Measurements from ENCODE around the gene C11orf54.
A peak's percentile ranks its signal among the peaks of the same experiment; 100 is the strongest.

C11orf54 gene

DNA sequence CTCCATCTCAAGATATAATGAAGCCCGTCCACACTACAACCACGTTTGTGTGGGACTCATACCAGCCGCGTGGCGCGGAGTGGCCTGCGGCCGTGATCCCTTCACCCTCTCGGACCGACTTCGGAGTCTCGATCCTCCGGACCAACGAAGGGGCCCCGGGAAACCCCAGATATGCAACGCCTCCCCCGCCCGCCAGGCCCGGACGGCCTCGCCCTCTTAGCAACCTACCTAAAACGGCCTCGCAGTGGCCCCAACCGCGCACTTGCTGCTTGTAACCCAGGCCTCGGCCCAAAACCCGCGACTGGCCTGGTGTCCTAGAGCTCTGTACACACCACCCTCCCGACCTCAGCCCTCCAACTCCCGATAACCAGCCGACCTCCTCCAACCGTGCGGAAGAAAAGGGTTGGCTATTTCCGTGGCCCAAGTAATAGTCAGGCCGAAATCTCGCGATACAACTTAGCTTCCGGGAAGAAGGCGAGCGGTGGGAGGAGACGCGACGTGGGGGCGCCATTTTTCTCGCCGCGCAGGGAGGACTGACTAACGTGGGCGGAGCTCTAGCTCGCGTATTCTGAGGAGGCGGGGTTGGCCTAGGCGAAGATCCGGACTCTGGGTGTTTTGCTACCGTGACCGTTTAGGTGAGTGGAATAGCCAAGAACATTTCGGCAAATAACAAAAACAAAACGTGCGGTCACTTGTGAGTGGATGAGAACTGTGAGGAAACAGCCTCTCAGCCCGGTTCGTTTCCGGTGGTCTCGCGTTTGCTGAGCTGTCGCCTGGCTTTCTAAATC is at the start of gene C11orf54, which contains the start of gene TAF1D:
TSS of gene C11orf54 (plus strand) at position 579 of the 788 bp plus-strand sequence. CDS start 5,722 bp downstream, outside the sequence.
TSS of gene TAF1D (minus strand) at position 402 of the 788 bp plus-strand sequence. CDS start 2,191 bp downstream, outside the sequence.
- DNase-seq = peak; percentile 97

DNA sequence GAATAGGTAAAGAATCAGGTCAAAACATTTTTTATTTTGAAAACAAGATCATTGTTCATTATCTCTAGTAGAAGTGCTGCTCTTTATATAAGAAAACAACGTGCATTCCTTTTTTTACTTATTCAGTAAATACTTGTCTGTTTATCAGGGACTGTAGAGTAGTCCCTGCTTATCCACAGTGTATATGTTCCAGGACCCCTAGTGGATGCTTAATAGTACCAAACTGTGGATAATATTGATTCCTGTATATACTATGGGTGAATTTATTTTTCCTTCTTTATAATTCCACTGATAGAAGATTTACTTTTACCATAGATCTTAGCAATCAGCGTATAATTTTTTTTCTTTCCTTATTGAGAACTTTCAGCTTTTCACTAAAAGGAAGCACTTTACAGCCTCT is 47.4 kb upstream of the C11orf54 start:
- no peak for DNase-seq

DNA sequence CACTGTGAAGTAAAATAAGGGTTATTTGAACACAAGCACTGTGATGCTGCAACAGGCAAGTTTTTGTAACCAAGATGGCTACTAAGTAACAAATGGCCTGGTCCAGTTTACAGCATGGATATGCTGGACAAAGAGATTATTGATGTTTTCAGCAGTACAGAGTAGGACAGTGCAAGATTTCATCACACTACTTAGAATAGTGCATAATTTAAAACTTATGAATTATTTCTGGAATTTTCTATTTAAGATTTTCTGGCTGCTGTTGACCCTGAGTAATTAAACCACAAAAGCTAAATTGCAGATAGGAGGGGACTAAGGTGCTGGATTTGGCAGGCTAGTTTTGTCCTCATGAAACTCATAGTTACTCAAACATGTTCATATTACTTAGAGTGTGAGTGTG is 46.9 kb upstream of the C11orf54 start:
- no peak for DNase-seq

DNA sequence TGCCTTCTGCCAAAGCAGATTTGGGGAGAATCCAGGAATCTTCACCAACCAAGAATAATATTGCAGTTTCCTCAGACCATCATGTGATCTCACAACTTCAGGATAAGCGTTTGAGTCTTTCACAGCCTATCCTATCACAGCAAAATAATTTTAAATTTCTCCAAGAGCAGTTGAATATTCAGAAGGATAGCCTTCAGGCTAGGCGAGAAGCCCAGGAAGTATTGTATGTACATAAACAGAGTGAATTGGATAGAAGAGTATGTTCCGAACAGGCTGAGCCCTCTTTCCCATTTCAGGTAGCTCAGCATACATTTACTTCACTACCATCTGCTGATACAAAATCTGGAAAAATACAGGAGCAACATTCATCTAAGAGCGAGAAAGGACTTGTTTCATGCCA is 43.9 kb upstream of the C11orf54 start:
- no peak for DNase-seq

DNA sequence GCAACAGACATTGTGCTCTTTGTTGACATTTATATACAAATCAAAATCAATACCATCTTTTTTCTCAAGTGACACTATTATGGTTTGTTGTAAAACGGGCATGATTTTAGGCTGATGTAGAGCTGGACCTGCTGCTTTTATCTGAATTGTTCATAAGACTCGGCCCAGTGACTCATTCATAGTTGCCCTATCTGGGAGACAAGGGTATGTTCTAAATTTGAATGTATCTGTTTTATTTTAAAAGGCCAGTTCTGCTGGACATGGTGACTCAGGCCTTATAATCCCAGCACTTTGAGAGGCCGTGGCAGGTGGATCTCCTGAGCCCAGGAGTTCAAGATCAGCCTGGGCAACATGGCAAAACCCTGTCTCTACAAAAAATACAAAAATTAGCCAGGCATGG is 40.6 kb upstream of the C11orf54 start:
- DNase-seq = no peak

DNA sequence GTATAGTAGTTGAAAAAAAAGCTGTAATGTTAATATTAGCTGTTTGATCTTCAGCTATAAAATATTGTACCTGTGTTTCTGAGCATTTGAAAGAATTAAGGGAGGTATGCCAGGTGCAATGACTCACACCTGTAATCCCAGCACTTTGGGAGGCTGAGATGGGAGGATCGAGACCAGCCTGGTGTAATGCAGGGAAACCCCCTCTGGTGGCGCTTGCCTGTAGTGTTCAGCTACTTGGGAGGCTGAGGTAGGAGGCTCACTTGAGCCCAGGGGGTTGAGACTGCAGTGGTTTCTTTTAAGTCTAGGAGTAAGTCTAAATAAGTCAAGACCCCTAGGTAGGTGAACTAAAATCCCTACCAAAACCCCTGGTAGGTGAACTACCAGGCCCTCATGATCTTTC is 37.2 kb upstream of the C11orf54 start:
- DNase-seq = no peak

DNA sequence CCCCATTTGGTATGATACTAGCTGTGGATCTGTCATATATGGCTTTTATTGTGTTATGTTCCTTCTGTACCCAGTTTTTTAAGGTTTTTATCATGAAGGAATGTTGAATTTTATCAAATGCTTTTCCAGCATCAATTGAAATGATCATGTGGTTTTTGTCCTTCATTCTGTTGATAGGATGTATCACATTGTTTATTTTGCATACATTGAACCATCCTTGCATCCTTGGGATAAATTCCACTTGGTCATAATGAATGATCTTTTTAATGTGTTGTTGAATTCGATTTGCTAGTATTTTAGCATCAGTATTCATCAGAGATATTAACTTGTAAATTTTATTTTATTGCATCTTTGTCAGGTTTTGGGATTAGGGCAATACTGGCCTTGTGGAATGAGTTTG is 31.2 kb upstream of the C11orf54 start:
- DNase-seq = no peak

DNA sequence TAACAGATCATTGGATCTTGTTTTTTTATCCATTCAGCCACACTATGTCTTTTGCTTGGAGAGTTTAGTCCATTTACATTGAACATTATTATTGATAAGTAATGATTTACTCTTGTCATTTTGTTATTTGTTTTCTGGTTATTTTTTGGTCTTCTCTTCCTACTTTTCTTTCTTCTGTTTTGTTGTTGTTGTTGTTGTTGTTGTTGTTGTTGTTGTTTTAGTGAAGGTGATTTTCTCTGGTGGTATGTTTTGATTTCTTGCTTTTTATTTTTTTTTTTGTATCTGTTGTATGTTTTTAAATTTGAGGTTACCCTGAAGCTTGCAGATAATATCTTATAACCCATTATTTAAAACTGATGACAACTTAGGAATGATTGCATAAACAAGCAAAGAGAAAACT is 28.8 kb upstream of the C11orf54 start:
- DNase-seq = no peak

DNA sequence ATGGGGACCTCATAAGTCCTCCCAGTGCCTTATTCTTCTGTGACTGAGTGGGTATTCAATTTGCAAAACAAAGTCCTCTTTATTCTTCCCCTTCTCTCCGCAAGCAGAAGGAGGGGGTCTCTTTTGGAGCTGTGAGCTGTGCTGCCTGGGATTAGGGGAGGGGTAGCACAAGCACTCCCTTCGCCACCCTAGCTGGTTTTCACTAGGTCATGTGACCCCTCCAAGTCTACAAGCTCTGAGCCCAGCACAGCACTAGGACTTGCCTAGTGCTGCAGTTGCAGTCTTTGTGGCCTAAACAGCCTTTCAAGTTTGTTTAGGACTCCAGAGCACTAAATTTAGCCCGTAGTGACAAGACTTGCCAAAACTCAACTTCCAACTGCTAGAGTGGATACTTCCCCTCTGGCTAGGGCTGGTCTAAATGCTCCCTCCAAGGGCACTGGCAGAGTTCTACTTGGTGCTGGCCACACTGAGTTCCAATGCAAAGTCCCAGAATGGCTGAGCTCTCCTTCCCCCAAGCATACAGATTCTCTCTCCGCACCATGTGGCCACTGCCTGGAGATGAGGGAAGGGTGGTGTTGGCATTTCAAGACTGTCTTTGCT is 25.6 kb upstream of the C11orf54 start:
- no peak for DNase-seq

DNA sequence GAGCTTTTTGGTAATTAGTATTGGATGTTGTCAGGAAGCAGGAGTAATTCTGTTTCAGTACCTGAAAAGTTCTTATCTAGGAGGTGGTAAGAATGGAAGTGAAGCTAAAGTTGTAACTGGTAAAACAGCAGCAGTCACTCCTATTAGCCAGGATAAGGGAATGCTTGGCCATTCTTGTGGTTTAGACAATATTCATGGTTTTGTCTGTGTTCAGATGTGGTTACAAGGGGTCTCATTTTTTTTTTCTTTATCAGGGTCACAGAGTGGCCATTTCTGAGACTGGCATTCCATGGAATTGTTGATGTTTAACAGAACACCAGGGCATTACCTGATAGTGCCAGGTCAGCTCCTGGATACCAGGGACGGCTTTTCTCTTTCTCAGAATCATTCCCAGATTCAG is 24.0 kb upstream of the C11orf54 start:
- no peak for DNase-seq

DNA sequence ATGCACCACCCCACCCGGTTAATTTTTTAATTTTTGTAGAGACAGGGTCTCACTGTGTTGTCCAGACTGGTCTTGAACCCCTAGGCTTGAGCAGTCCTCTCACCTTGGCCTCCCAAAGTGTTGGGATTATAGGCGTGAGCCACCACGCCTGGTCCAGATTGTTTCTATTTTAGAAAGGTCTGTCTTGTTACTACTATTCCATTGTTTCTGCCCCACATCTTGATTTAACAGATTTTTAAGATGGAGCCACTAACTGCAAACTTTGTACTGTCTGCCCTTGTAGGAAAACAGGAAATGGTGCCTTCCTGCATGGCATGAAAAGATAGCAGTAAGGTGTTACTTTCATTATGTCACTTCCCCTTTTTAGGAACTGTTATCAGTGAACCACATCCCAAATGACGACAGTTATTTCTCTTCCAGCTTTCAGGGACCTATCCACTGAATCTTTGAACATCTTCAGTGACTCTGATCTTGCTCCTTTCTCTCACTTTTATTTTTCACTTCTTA is 23.4 kb upstream of the C11orf54 start:
- DNase-seq = no peak

DNA sequence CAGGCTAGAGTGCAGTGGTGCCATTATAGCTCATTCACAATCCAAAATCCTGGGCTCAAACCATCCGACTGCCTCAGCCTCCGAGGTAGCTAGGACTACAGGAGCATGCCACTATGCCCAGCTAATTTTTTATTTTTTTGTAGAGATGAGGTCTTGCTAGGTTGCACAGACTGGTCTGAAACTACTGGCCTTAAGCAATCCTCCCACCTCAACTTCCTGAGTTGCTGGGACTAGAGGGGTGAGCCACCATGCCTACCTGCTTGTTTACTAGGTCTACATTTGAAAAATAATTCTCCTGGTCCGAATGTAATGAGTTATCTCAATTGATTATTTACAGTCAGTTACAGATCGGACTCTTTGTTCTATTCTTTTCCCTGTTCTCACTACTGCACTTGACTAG is 22.2 kb upstream of the C11orf54 start:
- DNase-seq = no peak

DNA sequence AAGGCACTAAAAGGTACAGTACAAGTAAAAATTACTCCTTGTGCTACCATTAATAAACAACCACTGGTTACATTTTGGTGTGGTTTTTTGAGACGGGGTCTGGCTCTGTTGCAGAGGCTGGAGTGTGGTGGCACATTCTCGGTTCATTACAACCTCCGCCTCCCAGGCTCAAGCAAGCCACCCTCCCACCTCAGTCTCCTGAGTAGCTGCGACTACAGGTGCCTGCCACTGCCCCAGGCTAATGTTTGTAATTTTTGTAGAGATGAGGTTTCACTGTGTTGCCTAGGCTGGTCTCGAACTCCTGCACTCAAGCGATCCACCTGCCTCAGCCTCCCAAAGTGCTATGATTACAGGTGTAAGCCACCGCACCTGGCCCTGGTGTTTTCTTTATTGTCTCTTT is 20.9 kb upstream of the C11orf54 start:
- no peak for DNase-seq

DNA sequence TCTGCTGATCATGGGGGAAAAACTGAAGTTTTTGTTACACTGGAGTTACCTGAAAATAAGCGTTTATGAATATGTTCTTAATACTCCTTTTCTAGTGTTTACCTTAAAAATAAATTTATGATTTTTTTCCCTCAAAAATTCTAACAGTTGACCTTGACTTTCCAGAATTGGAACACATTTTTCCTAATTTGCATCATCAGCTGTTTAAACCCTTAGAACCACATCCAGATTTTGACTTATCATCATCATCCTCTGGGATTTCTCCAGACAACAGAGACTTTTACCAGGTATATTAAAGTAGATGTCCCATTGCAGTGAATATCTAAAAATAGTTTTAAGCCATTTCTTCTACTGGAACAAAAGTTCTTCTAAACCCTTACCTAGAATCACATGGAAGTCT is 17.4 kb upstream of the C11orf54 start:
- DNase-seq = no peak

DNA sequence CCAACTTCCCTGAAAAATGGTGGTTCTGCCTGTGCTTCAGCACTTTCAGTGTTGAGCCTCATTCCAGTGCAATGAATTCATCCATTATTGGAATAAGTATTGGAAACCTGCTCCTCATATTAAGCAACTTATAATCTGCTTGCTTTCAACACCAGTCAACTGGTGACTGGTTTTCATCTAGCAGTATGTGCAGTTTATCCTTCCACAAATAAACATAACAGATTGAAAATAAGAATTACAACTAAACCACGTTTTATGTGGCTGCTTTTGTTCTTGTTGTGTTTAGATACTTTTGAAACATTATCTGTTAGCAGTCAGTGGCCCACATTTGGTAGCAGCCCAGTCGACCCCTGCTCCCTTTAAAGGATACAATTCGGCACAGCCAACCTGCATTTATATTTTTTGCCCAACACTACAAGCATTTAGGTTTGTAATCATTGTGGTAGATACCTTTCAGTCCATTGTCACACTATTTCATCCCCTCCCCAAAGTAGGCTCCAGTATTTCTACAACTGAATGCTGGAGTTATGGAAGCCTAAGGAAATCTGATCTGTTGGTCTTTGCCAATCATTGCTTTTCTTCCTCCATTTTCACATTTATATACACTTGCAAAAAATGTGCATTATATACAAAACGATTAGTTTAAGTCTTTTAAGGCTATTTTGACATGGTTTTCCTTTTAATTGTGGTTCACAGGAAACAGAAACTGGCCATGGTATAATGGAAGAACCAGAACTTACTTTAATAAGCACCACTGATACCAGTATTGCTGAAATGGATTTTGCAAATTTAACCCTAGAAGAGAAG is 13.3 kb upstream of the C11orf54 start:
- DNase-seq = no peak

DNA sequence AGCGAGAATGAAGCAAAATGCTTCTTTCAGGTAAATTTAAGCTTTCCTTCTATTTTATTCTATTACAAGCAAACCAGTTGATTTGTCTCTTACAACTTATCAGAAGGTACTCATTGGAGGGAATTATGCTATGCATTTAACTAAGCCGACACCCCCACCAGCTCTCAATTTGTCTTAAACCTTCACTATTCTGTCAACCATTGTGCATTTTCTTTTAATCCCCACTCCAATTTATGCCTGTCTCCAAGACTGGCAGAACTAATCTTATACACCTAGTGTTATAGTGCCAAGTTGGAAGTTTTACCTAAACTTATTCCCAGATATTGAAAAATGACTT is 12.7 kb upstream of the C11orf54 start:
- DNase-seq = no peak

DNA sequence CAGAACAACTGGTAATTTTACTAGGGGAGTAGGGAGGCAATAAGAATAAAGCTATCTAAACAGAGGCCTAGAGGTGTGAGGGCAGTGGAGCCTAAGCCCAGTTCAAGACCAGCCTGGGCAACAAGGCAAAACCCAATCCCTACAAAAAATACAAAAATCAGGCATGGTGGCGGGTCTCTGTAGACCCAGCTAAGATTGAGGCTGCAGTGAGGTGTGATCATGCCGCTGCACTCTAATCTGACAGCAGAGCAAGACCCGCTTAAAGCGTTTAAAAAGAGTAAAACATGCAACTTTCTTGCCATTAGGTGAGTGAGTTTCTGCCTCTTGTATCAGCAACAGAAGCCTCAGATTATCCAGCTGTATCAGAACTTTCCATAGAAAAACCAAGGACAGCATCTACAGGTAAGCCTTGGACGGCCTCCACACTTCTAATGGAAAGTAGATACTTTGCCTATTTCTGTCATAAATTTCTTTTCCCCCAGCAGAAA is 12.3 kb upstream of the C11orf54 start:
- DNase-seq = no peak

DNA sequence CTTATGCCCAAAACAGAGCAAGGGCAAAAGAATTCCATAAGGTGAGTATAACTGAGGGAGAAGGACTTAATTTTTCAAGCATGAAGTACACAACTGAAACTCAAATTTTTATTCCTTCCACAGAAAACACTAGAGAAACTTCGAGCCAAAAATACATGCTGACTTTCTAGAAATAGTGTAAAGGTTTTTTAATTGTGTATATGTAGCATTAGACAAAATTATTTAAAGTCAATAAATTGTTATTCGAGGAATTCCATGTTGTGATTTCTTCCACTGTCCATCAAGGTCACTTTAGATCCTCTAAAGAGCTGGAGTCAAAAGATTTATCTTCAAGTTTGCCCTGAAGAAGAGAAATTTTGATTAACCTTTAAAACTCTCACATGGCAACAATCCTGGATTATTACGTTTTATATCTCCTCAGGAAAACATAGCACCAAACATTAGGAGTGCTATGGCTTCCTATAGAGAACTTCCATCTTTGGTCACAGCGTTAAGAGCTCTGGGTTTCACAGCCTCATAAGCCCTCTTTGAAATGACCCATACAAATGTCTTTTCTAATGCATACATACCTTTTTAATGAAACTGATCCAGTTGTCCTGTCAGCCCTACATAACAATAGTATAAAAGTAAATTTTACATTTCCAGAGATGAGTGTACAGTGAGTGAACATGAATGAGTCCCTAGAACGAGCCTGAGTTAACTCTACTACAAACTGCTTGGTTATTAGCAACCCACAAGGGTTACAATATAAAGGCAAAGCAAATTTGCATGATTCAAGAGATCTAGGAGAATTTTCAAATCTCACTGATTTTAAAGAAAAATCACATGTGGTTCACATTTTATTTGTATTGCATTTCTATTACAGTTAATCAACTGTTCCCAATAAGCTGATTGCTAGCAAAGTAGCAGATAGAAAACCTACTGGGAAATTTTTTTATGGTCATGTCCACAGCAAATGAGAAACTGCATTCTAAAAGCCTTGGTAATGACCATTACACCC is 11.1 kb upstream of the C11orf54 start:
- DNase-seq = no peak

DNA sequence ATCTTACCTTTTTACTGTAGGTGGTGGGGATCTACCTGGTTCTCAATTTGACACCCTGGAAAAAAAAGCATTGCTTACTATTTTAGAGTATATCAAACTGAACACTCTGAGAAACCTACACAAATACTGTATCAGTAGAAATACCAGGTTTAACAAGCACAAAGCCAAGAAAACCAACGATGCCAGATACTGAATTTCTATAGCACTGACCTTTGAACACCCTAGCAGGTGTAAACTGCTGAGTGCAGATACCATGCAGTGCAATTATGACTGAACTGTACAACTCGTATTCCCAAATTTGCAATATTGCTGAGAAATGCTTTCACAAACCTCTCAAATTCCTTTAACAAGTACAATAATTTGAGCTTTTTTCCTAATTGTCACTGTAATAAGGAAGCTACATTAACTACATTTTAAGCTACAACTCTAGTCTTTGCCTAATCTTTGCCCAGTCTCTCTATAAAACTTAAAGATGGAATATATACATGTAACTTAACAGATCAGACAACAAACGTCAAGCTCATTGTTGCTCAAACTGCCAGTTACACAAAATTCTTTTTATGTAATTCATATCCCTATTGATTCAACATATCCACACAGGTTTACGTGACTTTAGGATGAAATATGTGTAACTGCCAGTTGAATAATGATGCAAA is 9.1 kb upstream of the C11orf54 start:
- DNase-seq = no peak

DNA sequence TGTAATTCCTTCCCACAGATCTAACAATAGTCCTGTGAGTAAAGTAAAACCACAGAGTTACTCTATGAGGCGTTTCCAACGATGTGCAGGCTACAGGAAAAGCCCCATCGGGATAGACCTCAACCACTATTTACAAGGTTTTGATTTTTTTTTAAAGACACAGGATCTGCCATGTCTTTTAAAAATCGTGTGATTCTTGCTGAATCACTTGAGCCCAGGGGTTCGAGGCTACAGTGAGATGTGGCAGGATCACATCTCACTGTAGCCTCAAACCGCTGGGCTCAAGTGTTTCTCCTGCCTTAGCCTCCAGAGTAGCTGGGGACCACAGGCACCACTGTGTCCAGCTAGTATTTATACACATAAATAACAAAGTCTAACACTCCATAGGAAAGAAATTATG is 8.0 kb upstream of the C11orf54 start:
- DNase-seq = no peak

DNA sequence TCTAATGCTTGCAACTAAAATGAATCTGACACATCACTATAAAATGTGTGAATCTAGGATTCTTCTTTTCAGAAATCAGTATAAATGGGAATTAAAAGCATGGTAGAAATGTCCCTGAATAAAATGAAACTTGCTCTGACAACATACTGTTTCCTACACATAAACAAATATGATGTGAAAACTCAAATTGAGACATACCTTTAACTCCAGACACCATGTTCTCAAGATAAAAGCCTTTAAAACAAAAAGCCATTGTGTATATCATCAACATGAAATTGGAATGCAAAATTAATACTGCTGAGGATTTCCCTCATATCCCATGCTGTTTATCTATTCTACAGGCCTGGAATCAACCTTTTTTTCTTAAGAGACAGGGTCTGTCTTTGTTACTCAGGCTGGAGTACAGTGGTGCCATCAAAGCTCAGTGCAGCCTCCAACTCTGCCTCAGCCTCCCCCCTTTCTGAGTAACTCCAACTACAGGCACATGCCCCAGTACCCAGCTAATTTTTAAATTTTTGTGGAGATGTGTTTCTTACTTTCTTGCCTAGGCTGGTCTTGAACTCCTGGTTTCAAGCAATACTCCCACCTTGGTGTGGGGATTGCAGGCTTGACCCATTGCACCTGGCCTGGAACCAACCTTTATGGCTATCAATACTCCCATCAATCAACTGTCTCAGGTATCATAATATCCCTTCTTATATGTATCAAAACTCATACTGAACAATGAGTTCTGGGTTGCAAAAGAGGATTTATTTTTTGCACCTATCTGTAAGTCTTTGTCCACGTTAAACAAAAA is 6.8 kb upstream of the C11orf54 start:
- DNase-seq = no peak

Measured in NCI-H1417 treated with DMSO at 0.1 percent for 48 hours (cell line).